ENCODE measurements around the gene ADAM12.

GRCh38 chr10:126225672-126226008 is 162.6 kb downstream of the ADAM12 start:
- no peak for TF ChIP-seq CTCF (IDR thresholded peaks at IDR 0.05)
- TF ChIP-seq EZH2phosphoT487 (IDR thresholded peaks at IDR 0.05), result no peak
- TF ChIP-seq EZH2 (IDR thresholded peaks at IDR 0.05), result no peak
